Heart right ventricle (tissue), 16 donors: ENCODE results near the gene TMEM52. TPM values are rescaled to one million over a fixed set of nuclear protein-coding genes. Genes with fewer than 3 reads are reported as not detected.

Experiments used
- ATAC-seq, 8 donors: fragments of 200-7000 bp; cut with Tn5 transposase; one replicate each; pipeline ENCODE4 v1.9.1; 2020; ENCODE audit warnings: mild to moderate bottlenecking in 8 of 8, moderate library complexity in 8 of 8, moderate number of reproducible peaks in 1 of 8
- DNase-seq, 2 donors: peaks; one replicate each; pipeline ENCODE4 v3.0.0-alpha.2; 2020
- H3K27ac ChIP-seq, 10 donors: fragments of 200-600 bp; sonication (generic) in 2 of 10; one replicate each; pipeline versions ENCODE4 v1.5.0 to v1.8.0; 2020 to 2022; ENCODE audit warnings: mild to moderate bottlenecking in 3 of 10
- H3K27me3 ChIP-seq, 7 donors: fragments of 200-600 bp; one replicate each; pipeline ENCODE4 v1.8.0; 2021 to 2022; ENCODE audit warnings: mild to moderate bottlenecking in 2 of 7
- H3K36me3 ChIP-seq, 9 donors: fragments of 200-600 bp; sonication (generic) in 1 of 9; one replicate each; pipeline versions ENCODE4 v1.5.0 to v1.8.0; 2020 to 2022; ENCODE audit warnings: mild to moderate bottlenecking in 2 of 9
- H3K4me1 ChIP-seq, 9 donors: fragments of 200-600 bp; sonication (generic) in 1 of 9; one replicate each; pipeline versions ENCODE4 v1.5.0 to v1.8.0; 2020 to 2022; ENCODE audit warnings: mild to moderate bottlenecking in 4 of 9
- H3K4me3 ChIP-seq, 10 donors: fragments of 200-600 bp; sonication (generic) in 2 of 10; one replicate each; pipeline versions ENCODE4 v1.5.0 to v1.8.0; 2020 to 2022; ENCODE audit warnings: mild to moderate bottlenecking in 7 of 10, moderate library complexity in 2 of 10
- H3K9me3 ChIP-seq, 11 donors: fragments of 200-600 bp in 10 of 11; sonication (generic) in 2 of 11; one replicate each; pipeline versions ENCODE4 v1.5.0 to v1.8.0; 2013 to 2022; ENCODE audit warnings: mild to moderate bottlenecking in 2 of 11, control low read depth in 1 of 11, moderate library complexity in 1 of 11
- WGBS, 2 donors: extraction: QIAGEN DNeasy Blood & Tissue Kit; methylation state at CpG; one replicate each; pipeline ENCODE4 v1.1.7; 2013; ENCODE audit warnings: inconsistent platforms in 1 of 2; 5-methylcytosine and 5-hydroxymethylcytosine counted together
- intact Hi-C, 10 donors: fragments of 100-400 bp; cut with DNase I; formaldehyde crosslinking; loops; one replicate each; pipeline versions ENCODE4 v1.11.1 to v1.14.2; 2022
- long read RNA-seq, 3 donors: library from polyadenylated mRNA; unstranded; transcript quantifications; one replicate each; pipeline ENCODE4 v2.0.0, GENCODE V29; 2020 to 2021
- polyA plus RNA-seq, 2 donors: library from polyadenylated mRNA; stranded (reverse); fragments of 200-250 nt; gene quantifications; one replicate each; pipeline ENCODE4 v1.2.3, GENCODE V29; 2013
- total RNA-seq, 10 donors: library from RNA; stranded (reverse); fragmentation: NEBNext Ultra II Directional in 3 of 10; extraction: Animal tissue kit (Norgen Biotek cat#: 25700) in 3 of 10; gene quantifications; one replicate each; pipeline versions ENCODE4 v1.2.1 to v1.2.4, GENCODE V29; 2021 to 2023
- TF ChIP-seq, protein P1 (sequence below), 9 donors: fragments of 200-600 bp; sonication (generic) in 2 of 9; IDR thresholded peaks; one replicate each; pipeline versions ENCODE4 v1.5.0 to v1.8.0; 2021 to 2022; ENCODE audit warnings: antibody characterized with exemption in 9 of 9, mild to moderate bottlenecking in 5 of 9, moderate library complexity in 1 of 9
- donor health status: Arrhythmogenic right ventricular cardiomyopathy.
- donor health status: ischemic (EF 13 %, LVEDD 7.1; RV severe dilation, severe dysfunction).
- donor health status: healthy with polysubstance abuse.
- donor health status: DM: no; HTN: yes; CAD: no.
- donor health status: DM: no; HTN: no; CAD: no.
- donor health status: ischemic (EF 25% LVEDD 6.9; RV normal size, moderate dysfunction).
- donor health status: ischemic (EF 25% LVEDD 5.7; RV mildly dilated, moderate dysfunction).
- donor health status: healthy.
- donor health status: DM: yes; HTN: yes; CAD: no.
- donor health status: Ischemic cardiomyopathy.
- donor health status: ischemic (EF 35%, LVEDD 5.7; RV mildly dilated, moderate dysfunction).
- donor health status: nonischemic (EF 11% LVEDD 7.7; RV severe dilation, severe dysfunction).
- donor health status: DM: yes; HTN: yes; CAD: no.
- donor health status: PGD.
- donor health status: ischemic (EF 29% LVEDD 5.4; RV normal size, mild dysfunction).
- donor health status: nonischemic (EF 23%, LVEDD 6.1; RV moderate dilation, normal function).

The TMEM52 gene
- total RNA-seq (1 to 10 TPM in 6 of 10 donors, under 1 TPM in 2, not detected in 2; 0.58 to 3.1 (median 1.9) TPM), polyA plus RNA-seq (10 to 100 TPM in 1 of 2 donors, 1 to 10 TPM in 1; 1.0 to 11.5 TPM)
- long read RNA-seq, donor 1, partial matches to known transcripts: 2 of 3 reads
- long read RNA-seq, donor 1, other reads (novel, unspliced or antisense): 0 of 3 reads
- long read RNA-seq, donor 2, partial matches to known transcripts: 1 of 3 reads
- long read RNA-seq, donor 2, other reads (novel, unspliced or antisense): 2 of 3 reads
- long read RNA-seq, donor 3: 0 reads

DNA sequence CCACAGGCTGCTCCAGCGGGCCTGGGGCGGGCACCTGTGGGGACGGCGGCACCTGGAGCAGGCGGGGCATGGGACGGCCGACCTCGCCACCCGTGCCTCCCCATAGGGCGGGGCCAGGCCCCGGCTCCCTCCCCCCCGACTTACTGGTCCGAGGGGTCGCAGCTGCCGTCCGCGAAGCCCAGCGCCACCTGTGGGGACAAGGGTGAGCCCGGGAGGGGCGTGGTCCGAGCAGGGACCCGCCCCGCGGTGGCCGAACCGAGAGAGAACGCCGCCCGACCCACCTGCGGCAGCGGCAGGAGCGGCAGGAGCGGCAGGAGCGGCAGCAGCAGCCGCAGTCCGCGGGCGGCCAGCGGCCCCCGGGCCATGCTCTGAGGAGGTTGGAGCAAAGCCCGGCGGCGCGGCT, at the start of gene TMEM52:
Gene TMEM52 (minus strand): TSS at position 379 of the 403 bp plus-strand sequence. CDS start 14 bp downstream, at position 365.
- TF ChIP-seq, protein P1, sequence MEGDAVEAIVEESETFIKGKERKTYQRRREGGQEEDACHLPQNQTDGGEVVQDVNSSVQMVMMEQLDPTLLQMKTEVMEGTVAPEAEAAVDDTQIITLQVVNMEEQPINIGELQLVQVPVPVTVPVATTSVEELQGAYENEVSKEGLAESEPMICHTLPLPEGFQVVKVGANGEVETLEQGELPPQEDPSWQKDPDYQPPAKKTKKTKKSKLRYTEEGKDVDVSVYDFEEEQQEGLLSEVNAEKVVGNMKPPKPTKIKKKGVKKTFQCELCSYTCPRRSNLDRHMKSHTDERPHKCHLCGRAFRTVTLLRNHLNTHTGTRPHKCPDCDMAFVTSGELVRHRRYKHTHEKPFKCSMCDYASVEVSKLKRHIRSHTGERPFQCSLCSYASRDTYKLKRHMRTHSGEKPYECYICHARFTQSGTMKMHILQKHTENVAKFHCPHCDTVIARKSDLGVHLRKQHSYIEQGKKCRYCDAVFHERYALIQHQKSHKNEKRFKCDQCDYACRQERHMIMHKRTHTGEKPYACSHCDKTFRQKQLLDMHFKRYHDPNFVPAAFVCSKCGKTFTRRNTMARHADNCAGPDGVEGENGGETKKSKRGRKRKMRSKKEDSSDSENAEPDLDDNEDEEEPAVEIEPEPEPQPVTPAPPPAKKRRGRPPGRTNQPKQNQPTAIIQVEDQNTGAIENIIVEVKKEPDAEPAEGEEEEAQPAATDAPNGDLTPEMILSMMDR (IDR thresholded peaks at IDR 0.05): peak in 1 of 9 donors; percentile 15
- Histone ChIP-seq H3K9me3 (no peaks in the 10 kb centered on the region), H3K4me1 (peaks cover 10 to 19% (median 13%) of the 10 kb centered on the region in 9 donors), H3K27ac (peak within 1 kb of the TSS in 9 of 10 donors; percentile 4 to 65 (median 49)), H3K27me3 (no peaks in the 10 kb centered on the region), H3K4me3 (peak within 1 kb of the TSS; percentile 31 to 73 (median 56)), H3K36me3 (no peaks in the 10 kb centered on the region)
- ATAC-seq: peak in 1 of 8 donors; percentile 28
- no peak for DNase-seq
- 1% methylated on average over 23 to 44 of the region's 44 CpGs for WGBS, 2 donors
- intact Hi-C loops: no loop called here

GRCh38 chr1:1967879-1968278, 48.8 kb upstream of the TMEM52 start:
- H3K36me3 ChIP-seq: no peaks in the 10 kb centered on the region
- H3K27ac ChIP-seq: no peak overlapping the region
- DNase-seq (no peak), ATAC-seq (no peak)
- H3K9me3 ChIP-seq: no peaks in the 10 kb centered on the region
- no peaks in the 10 kb centered on the region for H3K4me1 ChIP-seq
- 73 to 78% methylated on average over 3 of the region's 3 CpGs for WGBS, 2 donors
- peaks cover 0 to 65% (median 51%) of the 10 kb centered on the region in 7 donors for H3K27me3 ChIP-seq
- TF ChIP-seq, protein P1 (IDR thresholded peaks at IDR 0.05): no peak
- H3K4me3 ChIP-seq: no peak overlapping the region
- intact Hi-C loops: no loop called here

DNA sequence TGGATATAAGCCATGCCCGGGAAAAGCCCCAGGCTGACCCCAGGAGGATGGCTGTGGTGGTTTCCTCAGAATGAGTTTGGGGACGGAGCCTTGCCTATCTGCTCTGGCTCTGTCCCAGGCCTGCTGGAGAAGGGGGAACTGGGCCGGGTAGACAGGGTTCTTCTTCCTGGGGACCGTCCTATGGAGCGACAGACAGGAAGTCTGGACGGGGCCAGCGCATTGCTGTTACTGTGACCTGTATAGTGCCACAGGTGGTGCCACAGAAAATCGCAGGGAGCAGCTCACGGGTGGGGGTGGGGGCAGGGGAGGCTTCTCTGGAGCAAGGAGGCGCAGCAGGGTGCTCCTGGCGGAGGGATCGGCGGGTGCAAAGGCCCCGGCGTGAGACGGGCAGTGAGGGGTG, 48.1 kb upstream of the TMEM52 start:
- 72 to 73% methylated on average over 16 of the region's 16 CpGs for WGBS, 2 donors
- H3K4me1 ChIP-seq: no peaks in the 10 kb centered on the region
- H3K36me3 ChIP-seq: no peaks in the 10 kb centered on the region
- no peak overlapping the region for H3K27ac ChIP-seq
- no peak overlapping the region for H3K4me3 ChIP-seq
- DNase-seq (no peak), ATAC-seq (no peak)
- H3K9me3 ChIP-seq: no peaks in the 10 kb centered on the region
- intact Hi-C loops: no loop called here
- TF ChIP-seq, protein P1 (IDR thresholded peaks at IDR 0.05): no peak
- H3K27me3 ChIP-seq: peaks cover 0 to 64% (median 47%) of the 10 kb centered on the region in 7 donors

GRCh38 chr1:1966071-1966740, 47.1 kb upstream of the TMEM52 start:
- DNase-seq (no peak), ATAC-seq (no peak)
- Histone ChIP-seq H3K4me3 (no peak overlapping the region), H3K4me1 (no peaks in the 10 kb centered on the region), H3K27ac (no peak overlapping the region), H3K9me3 (no peaks in the 10 kb centered on the region), H3K27me3 (peaks cover 0 to 67% (median 51%) of the 10 kb centered on the region in 7 donors), H3K36me3 (no peaks in the 10 kb centered on the region)
- 46 to 60% methylated on average over 38 of the region's 38 CpGs for WGBS, 2 donors
- intact Hi-C loops: no loop called here
- TF ChIP-seq, protein P1 (IDR thresholded peaks at IDR 0.05): no peak
